ENCODE measurements around the gene EIF4A2. TPM values are rescaled to one million over a fixed set of nuclear protein-coding genes. Genes with fewer than 3 reads are reported as not detected.
A peak's percentile ranks its signal among the peaks of the same experiment; 100 is the strongest.

Gene EIF4A2
- total and polyA plus RNA-seq, 9 of the 15 experiments (the other 6 are each of a cell fraction or from before 2014, with no cell fraction given): 307 to 754 (median 435) TPM

GRCh38 chr3:186782542-186783057 lies 777 bp upstream of the EIF4A2 start:
- H3K9me3 ChIP-seq (replicated peaks; ENCODE audit: control insufficient read depth, insufficient read depth, low read depth, low read length): no peaks in the 10 kb centered on the region
- peak overlapping the region; percentile 99 for H3K27ac ChIP-seq (ENCODE audit: extremely low read depth, low read depth, low read length)
- peak overlapping the region; percentile 100 for H3K9ac ChIP-seq (ENCODE audit: insufficient read depth in 1 of 2, low read depth in 2 of 2, low read length in 2 of 2)
- WGBS (ENCODE audit: insufficient coverage, low coverage, missing lambda C conversion rate): under 1% methylated on average over 21 of the region's 21 CpGs
- ChIA-PET POLR2A (interaction anchor here (0.6 to 3.3 kb wide), 50 partner anchors 10 to 382 kb away, joined by 3 to 68 read pairs (median 5); partner anchors contain the start of genes DNAJB11, HRG, KNG1 and RPL39L), CTCF (ENCODE audit: low intra/inter-chr PET ratio) (no interaction called here)
- H3K4me1 ChIP-seq (replicated peaks in 1 of 2; ENCODE audit: control insufficient read depth in 2 of 2, insufficient read depth in 2 of 2, low read length in 2 of 2): peaks cover 4 to 16% of the 10 kb centered on the region in 2 experiments; a peak in 4 of 5 replicates
- H3K27me3 ChIP-seq (ENCODE audit: control insufficient read depth in 2 of 2, insufficient read depth in 2 of 2, low read length in 2 of 2): no peaks in the 10 kb centered on the region
- H3K4me3 ChIP-seq: peak overlapping the region; percentile 81
- in situ Hi-C loops (cut with MboI): no loop called here
- H3K4me2 ChIP-seq (ENCODE audit: insufficient read depth, low read length): peak overlapping the region; percentile 99
- peaks cover 53% of the 10 kb centered on the region for H3K79me2 ChIP-seq (ENCODE audit: control insufficient read depth, insufficient read depth, low read length)
- peaks cover 41% of the 10 kb centered on the region for H3K36me3 ChIP-seq (ENCODE audit: control insufficient read depth, insufficient read depth, low read length)
- DNase-seq (ENCODE audit: extremely low read depth in 1 of 4, low spot score in 3 of 4) (peak in 1 of 4 experiments; percentile 9), FAIRE-seq (no peak), ATAC-seq (no peak)
- peak overlapping the region; percentile 99 for H2AFZ ChIP-seq (ENCODE audit: low read depth, low read length)
- intact Hi-C loops (cut with micrococcal nuclease): no loop called here
- peaks cover 41% of the 10 kb centered on the region for H4K20me1 ChIP-seq (replicated peaks; ENCODE audit: control insufficient read depth, insufficient read depth, low read length)
- no peaks in the 10 kb centered on the region for H3K9me1 ChIP-seq (ENCODE audit: control insufficient read depth, insufficient read depth, low read length)
- TSS peak; percentile 95 for BruUV-seq (replicated peaks)
- no peak for TF ChIP-seq MYBL2 (IDR thresholded peaks at IDR 0.05; ENCODE audit: low read depth)
- no peak for TF ChIP-seq MYBL2 (CRISPR knock-in tag; IDR thresholded peaks at IDR 0.05; ENCODE audit: borderline replicate concordance)
- TF ChIP-seq ATF4 (CRISPR knock-in tag; IDR thresholded peaks at IDR 0.05): no peak
- TF ChIP-seq HDAC2 (IDR thresholded peaks at IDR 0.05): 0 out of 2 replicates have a peak, but pooled peaks have one; percentile 4
- no peak for TF ChIP-seq E2F5 (CRISPR knock-in tag; IDR thresholded peaks at IDR 0.05)
- no peak for TF ChIP-seq HMGXB4 (CRISPR knock-in tag; IDR thresholded peaks at IDR 0.05)
- no peak for TF ChIP-seq SAP30 (IDR thresholded peaks at IDR 0.05; ENCODE audit: borderline replicate concordance, insufficient read depth, low read depth, low read length, poor library complexity, severe bottlenecking)
- TF ChIP-seq PREB (CRISPR knock-in tag; IDR thresholded peaks at IDR 0.05): peak; percentile 86; the same call in 1 of the 2 replicates
- no peak for TF ChIP-seq TOE1 (IDR thresholded peaks at IDR 0.05; ENCODE audit: borderline replicate concordance)
- TF ChIP-seq TOE1 (CRISPR knock-in tag; IDR thresholded peaks at IDR 0.05; ENCODE audit: borderline replicate concordance, low read depth): no peak
- no peak for TF ChIP-seq ATF3 (IDR thresholded peaks at IDR 0.05)
- TF ChIP-seq ATF3 (CRISPR knock-in tag; conservative IDR thresholded peaks at IDR 0.05): no peak

Measured in K562 (cell line).